Measurements from ENCODE around the gene RAPGEF2. TPM values are rescaled to one million over a fixed set of nuclear protein-coding genes. Genes with fewer than 3 reads are reported as not detected.

Gene RAPGEF2
- polyA plus RNA-seq, 1 experiment, result 19.6 TPM

GRCh38 chr4:159258889-159259560 lies 156.1 kb downstream of the RAPGEF2 start:
- Histone ChIP-seq H3K27me3 (ENCODE audit: control insufficient read depth, insufficient read depth, low read length) (no peaks in the 10 kb centered on the region), H3K36me3 (ENCODE audit: control insufficient read depth, insufficient read depth, low read length) (no peaks in the 10 kb centered on the region), H3K4me3 (ENCODE audit: low read depth, low read length) (no peak overlapping the region)
- DNase-seq (ENCODE audit: low read depth), result no peak
- TF ChIP-seq, protein P1, sequence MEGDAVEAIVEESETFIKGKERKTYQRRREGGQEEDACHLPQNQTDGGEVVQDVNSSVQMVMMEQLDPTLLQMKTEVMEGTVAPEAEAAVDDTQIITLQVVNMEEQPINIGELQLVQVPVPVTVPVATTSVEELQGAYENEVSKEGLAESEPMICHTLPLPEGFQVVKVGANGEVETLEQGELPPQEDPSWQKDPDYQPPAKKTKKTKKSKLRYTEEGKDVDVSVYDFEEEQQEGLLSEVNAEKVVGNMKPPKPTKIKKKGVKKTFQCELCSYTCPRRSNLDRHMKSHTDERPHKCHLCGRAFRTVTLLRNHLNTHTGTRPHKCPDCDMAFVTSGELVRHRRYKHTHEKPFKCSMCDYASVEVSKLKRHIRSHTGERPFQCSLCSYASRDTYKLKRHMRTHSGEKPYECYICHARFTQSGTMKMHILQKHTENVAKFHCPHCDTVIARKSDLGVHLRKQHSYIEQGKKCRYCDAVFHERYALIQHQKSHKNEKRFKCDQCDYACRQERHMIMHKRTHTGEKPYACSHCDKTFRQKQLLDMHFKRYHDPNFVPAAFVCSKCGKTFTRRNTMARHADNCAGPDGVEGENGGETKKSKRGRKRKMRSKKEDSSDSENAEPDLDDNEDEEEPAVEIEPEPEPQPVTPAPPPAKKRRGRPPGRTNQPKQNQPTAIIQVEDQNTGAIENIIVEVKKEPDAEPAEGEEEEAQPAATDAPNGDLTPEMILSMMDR (IDR thresholded peaks at IDR 0.05; ENCODE audit: insufficient read depth, low read depth, low read length), result no peak
- ChIA-PET POLR2A (interaction anchor here (0.6 kb wide), 1 partner anchor 10 kb away, joined by 7 read pairs; no protein-coding TSS in a partner anchor), CTCF (no interaction called here)

DNA sequence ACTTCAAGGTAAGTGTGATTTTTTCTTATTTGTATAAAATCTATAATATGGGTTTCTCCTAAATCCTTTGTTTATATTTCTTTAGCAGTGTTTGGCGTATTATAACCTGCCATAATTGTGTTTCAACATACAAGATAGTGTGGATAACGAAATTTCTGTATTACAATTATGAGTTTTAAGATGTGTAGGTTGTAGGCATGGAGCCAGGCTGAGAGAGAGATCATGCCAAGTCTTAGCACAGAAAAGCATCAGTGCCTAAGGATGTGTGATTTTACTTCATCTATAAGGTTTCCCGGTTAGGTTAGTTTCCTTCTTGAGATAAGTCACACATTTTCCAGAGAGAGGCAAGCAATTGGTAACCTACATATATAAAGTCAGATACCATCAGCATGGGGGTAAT lies 161.2 kb downstream of the RAPGEF2 start:
- no peaks in the 10 kb centered on the region for H3K27me3 ChIP-seq (ENCODE audit: control insufficient read depth, insufficient read depth, low read length)
- DNase-seq (ENCODE audit: low read depth), result no peak
- TF ChIP-seq, protein P1 (IDR thresholded peaks at IDR 0.05; ENCODE audit: insufficient read depth, low read depth, low read length), result no peak
- no peaks in the 10 kb centered on the region for H3K36me3 ChIP-seq (ENCODE audit: control insufficient read depth, insufficient read depth, low read length)
- ChIA-PET CTCF (no interaction called here), POLR2A (no interaction called here)
- no peak overlapping the region for H3K4me3 ChIP-seq (ENCODE audit: low read depth, low read length)

- no peaks in the 10 kb centered on the region for H3K27me3 ChIP-seq (ENCODE audit: control insufficient read depth, insufficient read depth, low read length)
- H3K36me3 ChIP-seq (ENCODE audit: control insufficient read depth, insufficient read depth, low read length), result no peaks in the 10 kb centered on the region
- CTCF ChIA-PET, result interaction anchor here (1.2 to 1.8 kb wide), 4 partner anchors 15 to 188 kb away, joined by 4 to 5 read pairs (median 4); no protein-coding TSS in a partner anchor
- no peak for DNase-seq (ENCODE audit: low read depth)
- POLR2A ChIA-PET, result interaction anchor here (0.5 to 0.6 kb wide), 2 partner anchors 15 to 73 kb away, joined by 3 to 4 read pairs; no protein-coding TSS in a partner anchor
- H3K4me3 ChIP-seq (ENCODE audit: low read depth, low read length), result no peak overlapping the region
- TF ChIP-seq, protein P1 (IDR thresholded peaks at IDR 0.05; ENCODE audit: insufficient read depth, low read depth, low read length), result no peak
Measured at GRCh38 chr4:159266981-159267868, 164.3 kb downstream of the RAPGEF2 start.

DNA sequence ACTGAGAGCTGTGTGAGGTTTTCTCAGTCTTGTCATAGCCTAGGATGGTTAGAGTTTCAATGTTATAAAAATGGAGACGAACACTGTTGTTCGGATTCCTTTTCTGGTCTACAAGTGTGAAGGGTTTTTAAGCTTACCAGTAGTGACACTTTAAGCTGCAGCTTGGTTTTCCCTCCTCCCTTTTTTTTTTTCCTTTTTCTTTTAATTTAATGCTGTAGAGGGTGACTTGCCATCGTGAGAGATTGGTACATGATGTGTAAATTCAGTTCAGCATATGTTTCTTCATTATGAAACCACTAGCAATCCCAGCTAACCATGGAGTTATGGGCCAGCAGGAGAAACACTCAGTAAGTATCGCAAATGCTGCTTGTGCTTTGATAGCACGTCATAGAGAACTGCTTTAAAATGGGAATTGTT lies 165.0 kb downstream of the RAPGEF2 start:
- ChIA-PET CTCF (interaction anchor here (1.2 to 1.8 kb wide), 3 partner anchors 14 to 65 kb away, joined by 4 to 5 read pairs (median 4); no protein-coding TSS in a partner anchor), POLR2A (interaction anchor here (0.6 kb wide), 1 partner anchor 14 kb away, joined by 4 read pairs; no protein-coding TSS in a partner anchor)
- Histone ChIP-seq H3K27me3 (ENCODE audit: control insufficient read depth, insufficient read depth, low read length) (no peaks in the 10 kb centered on the region), H3K36me3 (ENCODE audit: control insufficient read depth, insufficient read depth, low read length) (no peaks in the 10 kb centered on the region), H3K4me3 (ENCODE audit: low read depth, low read length) (no peak overlapping the region)
- TF ChIP-seq, protein P1 (IDR thresholded peaks at IDR 0.05; ENCODE audit: insufficient read depth, low read depth, low read length), result no peak
- DNase-seq (ENCODE audit: low read depth), result no peak

DNA sequence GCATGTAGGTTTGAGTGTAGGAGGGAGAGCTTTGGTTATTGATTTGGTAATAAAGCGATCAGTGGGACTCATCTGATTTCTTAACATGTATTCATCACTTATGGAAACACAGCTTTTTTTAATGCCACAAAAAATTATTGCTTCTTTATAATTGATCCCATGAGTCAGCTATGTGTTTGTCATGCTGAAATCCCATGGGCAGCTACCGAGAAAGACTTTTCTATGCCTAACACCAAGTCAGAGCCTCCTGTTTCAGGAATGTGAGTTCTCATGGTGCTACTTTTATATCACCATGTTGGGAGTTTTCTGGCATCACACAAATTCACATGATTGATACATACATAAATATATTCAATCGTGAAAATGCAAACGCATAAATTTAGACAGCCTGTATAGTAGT lies 165.7 kb downstream of the RAPGEF2 start:
- CTCF ChIA-PET, result interaction anchor here (1.8 kb wide), 1 partner anchor 44 kb away, joined by 4 read pairs; no protein-coding TSS in a partner anchor
- TF ChIP-seq, protein P1 (IDR thresholded peaks at IDR 0.05; ENCODE audit: insufficient read depth, low read depth, low read length), result no peak
- H3K4me3 ChIP-seq (ENCODE audit: low read depth, low read length), result no peak overlapping the region
- no peak for DNase-seq (ENCODE audit: low read depth)
- POLR2A ChIA-PET, result no interaction called here
- no peaks in the 10 kb centered on the region for H3K36me3 ChIP-seq (ENCODE audit: control insufficient read depth, insufficient read depth, low read length)
- H3K27me3 ChIP-seq (ENCODE audit: control insufficient read depth, insufficient read depth, low read length), result no peaks in the 10 kb centered on the region
